GM19023 (cell line): ENCODE results near the gene ARFGAP1.
"Not testable (repeated sequence)": the region's sequence is repeated elsewhere in the genome, so short reads cannot be mapped to it uniquely, and the experiment has no call there.

Source experiments
- ATAC-seq: cut with Tn5 transposase; IDR thresholded peaks from one replicate; pipeline ENCODE4 v1.9.1; 2021; ENCODE audit warnings: mild to moderate bottlenecking, moderate library complexity; ENCODE audit not compliant: unreplicated experiment

Gene ARFGAP1

DNA sequence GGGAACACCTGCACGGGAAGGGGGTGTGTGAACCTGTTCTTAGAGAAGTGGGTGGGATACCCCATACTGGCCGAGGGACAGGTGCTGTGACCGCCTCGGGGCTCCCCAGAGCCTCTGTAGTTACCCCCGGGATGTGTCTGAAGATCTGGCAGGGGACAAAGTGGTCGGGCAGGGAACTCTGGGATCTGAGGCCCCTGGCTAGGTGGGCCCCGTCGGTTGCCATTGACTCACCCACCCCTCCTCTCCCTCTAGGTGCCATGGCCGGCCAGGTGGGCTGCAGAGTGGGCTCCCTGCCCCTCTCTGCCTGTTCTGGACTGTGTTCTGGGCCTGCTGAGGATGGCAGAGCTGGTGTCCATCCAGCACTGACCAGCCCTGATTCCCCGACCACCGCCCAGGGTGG lies 32.6 kb upstream of the ARFGAP1 start:
- no peak for ATAC-seq

DNA sequence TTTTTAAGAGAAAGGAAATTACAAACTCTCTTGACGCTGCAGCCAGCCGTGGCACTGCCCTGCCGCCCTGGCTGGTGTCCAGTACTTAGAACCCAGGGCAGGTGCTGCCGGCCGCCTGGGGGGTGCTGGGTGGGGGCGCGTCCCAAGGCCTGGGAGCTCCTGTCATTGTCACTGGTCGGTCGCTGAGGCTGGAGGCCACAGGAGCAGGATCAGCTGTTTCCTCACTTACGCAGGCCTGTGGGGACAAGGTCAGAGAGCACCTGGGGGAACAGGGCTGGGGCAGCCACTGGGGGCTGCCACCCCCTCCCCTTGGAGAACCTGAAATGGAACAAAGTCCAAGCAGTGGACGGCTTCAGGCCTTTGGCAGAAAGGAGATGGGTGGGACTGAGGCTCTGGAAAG lies 31.3 kb upstream of the ARFGAP1 start:
- no peak for ATAC-seq

DNA sequence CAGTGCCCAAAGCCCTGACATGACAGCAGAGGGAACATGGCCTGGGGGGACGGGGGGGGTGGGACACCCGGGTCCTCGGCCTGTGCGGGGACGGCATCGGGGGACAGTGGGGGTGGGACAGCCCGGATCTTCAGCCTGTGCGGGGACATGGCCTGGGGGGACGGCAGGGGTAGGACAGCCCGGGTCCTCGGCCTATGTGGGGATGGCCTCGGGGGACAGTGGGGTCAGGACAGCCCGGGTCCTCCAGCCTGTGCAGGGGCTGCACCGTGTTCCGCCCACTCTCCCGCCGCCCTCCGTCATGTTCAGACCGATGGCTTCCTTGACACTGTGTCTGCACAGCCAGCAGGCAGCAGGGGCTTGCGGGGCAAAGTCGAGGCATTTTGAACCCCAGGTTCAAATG lies 29.9 kb upstream of the ARFGAP1 start:
- ATAC-seq = no peak

DNA sequence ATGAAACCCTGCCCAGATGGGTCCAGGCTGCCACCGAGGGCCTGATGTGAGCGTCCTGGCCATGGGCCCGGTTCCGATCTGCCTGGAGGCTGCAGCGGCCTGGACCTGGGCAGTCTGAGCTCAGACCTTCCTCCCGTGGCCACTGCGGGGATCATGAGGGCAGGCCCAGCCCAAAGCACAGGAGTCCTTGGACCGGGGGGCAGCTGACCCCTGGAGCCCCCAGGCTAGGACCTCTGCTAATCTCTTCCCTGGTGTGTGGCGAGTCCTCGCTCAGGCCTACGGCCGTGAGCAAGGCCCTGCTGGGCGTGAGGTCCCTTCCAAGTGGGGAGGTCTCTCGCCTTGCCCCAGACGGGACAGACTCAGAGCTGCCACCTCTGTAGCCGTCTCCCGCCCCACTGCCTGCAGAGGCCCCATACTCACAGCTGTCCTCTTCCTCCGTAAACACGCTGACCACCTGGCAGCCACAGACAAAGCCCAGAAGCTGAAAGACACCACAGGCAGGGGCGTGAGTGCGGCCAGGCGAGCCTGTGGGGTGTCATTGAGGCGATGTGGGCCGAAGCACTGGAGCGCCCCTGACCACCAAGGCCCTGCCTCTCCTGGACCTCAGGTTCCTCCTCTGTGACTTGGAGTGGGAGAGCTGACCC lies 28.9 kb upstream of the ARFGAP1 start:
- ATAC-seq = no peak

GRCh38 chr20:63244468-63244867 lies 28.1 kb upstream of the ARFGAP1 start:
- no peak for ATAC-seq

DNA sequence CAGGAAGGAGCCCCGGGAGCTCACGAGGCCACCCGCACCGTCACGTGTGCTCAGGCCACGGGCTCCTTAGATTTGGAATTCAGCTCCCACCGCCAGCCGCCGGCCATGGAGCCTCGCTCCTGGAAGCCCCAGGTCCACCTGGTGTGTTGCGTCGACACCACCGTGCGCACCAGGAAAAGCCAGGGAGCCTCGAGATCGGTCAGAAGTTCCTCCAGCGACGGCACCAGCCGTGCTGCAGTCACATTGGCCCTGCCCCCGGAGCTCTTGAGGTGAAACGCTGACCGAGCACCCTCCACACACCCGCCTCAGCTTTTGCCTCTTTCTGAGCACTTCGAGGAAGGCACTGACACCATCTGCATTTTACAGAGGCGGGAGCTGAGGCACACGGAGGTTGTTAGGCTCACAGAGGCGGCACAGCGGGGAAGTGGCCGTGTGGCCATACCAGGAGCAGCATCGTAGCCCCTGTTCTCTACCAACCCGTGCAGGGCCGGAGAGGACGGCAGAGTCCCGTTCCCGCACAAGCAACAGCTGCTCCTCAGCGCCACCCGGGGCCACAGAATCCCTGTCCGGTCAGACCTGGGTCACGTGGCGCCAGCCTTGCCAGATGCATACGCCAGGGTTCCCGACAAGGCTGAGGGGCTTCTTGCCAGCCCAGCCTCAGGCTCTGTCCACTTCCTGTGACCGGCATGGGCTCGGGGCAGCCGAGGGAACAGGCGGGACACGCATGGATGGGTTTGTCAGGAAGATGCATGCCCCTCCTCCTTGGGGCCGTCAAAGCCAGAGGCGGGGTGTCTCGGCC lies 25.9 kb upstream of the ARFGAP1 start:
- no peak for ATAC-seq

DNA sequence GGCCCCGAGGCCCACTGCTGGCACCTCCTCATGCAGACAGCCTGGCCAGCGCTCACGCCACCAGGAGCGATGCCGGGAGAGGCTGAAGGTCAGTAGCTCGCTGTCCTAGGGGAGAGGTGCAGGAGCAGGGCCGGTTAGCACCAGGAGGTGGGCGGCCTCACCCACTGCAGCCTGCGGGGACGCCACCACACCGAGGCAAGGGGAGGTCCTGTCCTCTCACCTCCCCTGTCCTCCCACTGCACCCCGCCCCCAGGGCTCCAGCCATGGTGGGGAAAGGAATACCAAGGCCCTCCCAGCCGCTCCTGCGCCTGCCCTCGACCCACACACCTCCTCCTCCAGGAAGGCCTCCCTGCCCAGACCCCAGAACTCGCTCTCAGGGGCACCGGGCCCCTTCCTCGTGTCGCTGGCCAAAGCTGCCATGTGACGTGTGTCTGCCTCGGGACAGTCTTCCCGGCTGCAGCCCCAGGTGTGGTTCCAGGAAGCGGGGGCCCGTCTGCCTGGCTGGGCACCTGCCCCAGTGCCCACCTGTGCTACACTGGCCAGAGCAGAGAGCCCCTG lies 24.9 kb upstream of the ARFGAP1 start:
- ATAC-seq = no peak

DNA sequence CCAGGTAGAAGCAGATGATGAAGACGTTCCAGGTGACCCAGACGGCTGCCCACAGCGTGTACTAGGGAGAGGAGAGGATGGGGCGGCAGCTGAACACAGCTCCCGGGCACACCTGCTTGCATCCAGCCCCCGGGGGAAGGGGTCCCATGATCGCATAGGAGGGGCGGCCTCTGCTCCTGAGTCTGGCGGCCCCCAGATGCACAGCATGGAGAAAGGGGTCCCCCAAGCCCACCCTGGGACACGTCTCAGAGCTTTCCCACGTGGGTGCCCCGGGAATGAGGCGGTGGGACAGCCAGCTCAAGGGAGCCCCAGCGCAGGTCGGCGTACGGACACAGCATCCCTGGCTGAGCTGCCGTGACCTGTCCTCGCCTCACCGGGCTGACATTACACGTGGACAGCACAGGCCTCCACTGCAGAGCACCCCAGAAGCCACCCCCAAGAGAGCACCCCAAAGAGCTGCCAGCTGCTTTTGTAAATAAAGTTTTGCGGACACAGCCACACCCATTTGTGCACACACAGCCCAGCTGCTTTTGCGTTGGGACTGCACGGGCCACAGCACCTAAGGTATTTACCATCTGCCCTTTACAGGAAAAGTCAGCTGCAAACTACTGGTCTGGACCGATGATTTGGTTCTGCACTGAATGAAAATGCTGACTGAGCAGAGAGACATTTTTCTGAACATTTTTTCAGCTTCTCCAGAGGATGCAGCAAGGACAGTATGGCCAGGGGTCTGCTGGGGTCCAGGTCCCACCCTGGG lies 23.6 kb upstream of the ARFGAP1 start:
- no peak for ATAC-seq

- ATAC-seq = no peak
These were observed 22.7 kb upstream of the ARFGAP1 start for GRCh38 chr20:63249891-63250290.

DNA sequence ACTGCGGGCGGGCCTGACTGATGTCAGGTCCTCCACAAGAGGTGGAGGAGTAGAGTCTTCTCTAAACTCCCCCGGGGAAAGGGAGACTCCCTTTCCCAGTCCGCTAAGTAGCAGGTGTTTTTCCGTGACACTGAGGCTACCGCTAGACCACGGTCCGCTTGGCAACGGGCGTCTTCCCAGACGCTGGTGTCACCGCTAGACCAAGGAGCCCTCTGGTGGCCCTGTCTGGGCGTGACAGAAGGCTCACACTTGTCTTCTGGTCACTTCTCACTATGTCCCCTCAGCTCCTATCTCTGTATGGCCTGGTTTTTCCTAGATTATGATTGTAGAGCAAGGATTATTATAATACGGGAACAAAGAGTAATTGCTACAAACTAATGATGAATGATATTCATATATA lies 21.3 kb upstream of the ARFGAP1 start:
- not testable (repeated sequence) for ATAC-seq

GRCh38 chr20:63252284-63252711 lies 20.3 kb upstream of the ARFGAP1 start:
- ATAC-seq = no peak

DNA sequence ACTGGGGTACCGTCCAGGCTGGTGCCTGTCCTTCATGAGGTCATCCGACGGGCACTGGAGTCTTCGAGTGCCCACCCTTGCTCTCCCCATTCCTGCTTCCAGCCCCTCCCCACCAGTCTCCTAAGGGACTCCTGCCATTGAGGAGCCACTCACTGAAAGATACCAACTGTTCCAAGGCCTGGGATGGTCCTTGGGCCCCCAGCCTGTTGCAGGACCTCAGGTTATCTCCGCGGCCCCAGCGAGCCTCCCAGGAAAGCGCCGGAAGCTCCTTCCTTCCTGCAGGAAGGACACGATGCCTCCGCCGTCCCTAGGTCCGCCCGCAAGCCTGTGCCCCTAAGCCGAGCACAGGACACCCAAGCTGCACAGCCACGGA lies 19.6 kb upstream of the ARFGAP1 start:
- ATAC-seq = no peak

DNA sequence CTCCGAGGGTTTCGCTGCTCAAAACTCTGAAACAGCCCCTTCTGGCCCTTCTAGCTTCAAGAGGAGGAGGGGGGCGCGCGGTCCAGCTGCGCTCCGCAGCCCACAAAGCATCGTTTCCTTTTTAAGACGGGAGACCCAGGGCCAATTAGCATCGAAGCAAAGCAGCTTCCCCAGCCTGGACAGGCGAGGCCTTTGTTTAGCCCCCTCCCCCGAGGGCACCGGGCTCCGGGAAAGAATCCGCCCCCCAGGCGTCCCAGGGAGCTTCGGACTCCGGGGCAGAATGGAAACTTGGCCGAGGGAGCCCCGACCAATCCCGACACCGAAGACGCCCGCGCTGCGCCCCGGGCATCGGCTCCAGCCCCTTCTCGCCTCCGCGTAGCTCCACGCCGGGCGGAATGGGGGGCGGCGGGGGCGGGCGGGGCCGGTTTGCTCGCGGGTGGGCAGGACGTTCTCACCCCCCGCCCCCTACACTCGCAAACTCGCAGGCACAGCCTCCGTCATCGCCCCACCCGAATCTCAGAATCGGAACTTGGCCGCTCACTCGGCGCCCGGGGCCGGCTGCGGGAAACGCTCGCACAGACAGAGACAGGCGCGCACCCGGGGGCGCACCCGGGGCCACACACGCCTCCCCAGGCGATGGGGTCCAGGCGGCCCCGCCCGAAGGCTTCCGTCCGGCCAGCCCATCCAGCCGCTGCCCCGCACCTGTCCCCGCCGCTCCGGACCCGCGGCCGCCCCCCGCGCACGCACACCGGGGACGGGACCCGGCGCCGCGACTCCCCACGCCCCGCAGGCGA lies 19.0 kb upstream of the ARFGAP1 start:
- ATAC-seq = no peak

- ATAC-seq = no peak
These were observed 18.4 kb upstream of the ARFGAP1 start, which contains the start of gene NKAIN4 for GRCh38 chr20:63254232-63254605. Gene NKAIN4, minus strand, starts transcription at chr20:63254463. Its CDS starts 13 bp downstream, at chr20:63254450.

- ATAC-seq = no peak
These were observed 17.8 kb upstream of the ARFGAP1 start for GRCh38 chr20:63254606-63255384.

- ATAC-seq = no peak
These were observed 16.5 kb upstream of the ARFGAP1 start for GRCh38 chr20:63255931-63256704.

DNA sequence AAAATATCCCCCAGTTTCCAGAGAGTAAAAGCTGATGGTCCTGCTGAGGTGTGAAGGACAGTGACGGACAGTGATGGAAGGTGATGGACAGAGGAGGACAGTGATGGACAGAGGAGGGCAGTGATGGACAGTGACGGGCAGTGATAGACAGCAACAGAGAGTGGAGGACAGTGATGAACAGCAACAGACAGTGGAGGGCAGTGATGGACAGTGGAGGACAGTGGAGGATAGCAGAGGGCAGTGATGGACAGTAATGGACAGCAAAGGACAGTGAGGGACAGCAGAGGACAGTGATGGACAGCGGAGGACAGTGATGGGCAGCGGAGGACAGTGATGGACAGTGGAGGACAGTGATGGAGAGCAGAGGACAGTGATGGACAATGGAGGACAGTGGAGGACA lies 15.7 kb upstream of the ARFGAP1 start:
- no peak for ATAC-seq

DNA sequence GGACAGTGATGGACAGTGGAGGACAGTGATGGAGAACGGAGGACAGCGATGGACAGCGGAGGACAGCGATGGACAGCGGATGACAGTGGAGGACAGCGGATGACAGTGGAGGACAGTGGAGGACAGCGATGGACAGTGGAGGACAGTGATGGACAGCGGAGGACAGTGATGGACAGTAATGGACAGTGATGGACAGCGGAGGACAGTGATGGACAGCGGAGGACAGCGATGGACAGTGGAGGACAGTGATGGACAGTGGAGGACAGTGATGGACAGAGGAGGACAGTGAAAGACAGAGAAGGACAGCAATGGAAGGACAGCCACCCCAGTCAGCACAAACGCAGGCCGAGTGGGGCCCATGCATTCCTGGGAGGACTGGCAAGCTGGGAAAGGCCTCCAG lies 15.0 kb upstream of the ARFGAP1 start:
- ATAC-seq = no peak

DNA sequence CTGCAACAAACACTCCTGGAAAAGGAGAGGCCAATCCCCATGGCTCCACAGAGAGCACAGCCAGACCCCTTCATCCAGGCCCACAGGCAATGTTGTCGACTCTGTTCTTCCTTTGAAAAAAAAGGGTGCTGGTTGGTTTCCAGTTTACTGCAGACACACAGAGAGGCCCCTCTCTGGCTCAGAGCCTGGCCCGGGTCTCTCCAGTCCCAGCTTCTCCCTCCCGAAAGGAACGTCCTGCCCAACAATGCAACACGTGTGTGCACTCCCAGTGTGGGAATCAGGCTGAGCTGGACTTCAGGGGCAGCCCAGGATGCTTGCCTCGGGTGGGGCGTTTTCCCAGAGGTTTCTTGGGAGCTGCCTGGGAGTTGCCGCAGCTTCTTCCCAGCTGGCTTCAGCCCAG lies 13.8 kb upstream of the ARFGAP1 start:
- no peak for ATAC-seq
